ENCODE results near the gene SRPK3.

GRCh38 chrX:153830640-153831428, 50.0 kb downstream of the SRPK3 start:
- TF ChIP-seq CTCF (IDR thresholded peaks at IDR 0.05) (no peak), POLR2A (IDR thresholded peaks at IDR 0.05) (no peak)
